Naive B cell (primary cell): Measurements from ENCODE around the gene OPN4. TPM values are rescaled to one million over a fixed set of nuclear protein-coding genes. Genes with fewer than 3 reads are reported as not detected.

ENCODE experiments used
- ATAC-seq, 2 donors: fragments of 150-1000 bp; cut with Tn5 transposase; 2 replicates each; pipeline ENCODE4 v1.10.0; 2021; ENCODE audit warnings: low read depth in 2 of 2, mild to moderate bottlenecking in 2 of 2, moderate library complexity in 2 of 2
- DNase-seq: peaks from one replicate; pipeline ENCODE4 v3.0.0; 2022
- H3K27ac Mint-ChIP-seq, 6 donors: one replicate each; pipeline ENCODE4 v1.8.0; 2020 to 2022; ENCODE audit warnings: mild to moderate bottlenecking in 6 of 6, mixed read lengths in 6 of 6, moderate library complexity in 5 of 6, inconsistent platforms in 2 of 6
- H3K27me3 Mint-ChIP-seq, 3 donors: one replicate each; pipeline ENCODE4 v1.8.0; 2021 to 2022; ENCODE audit warnings: mixed read lengths in 3 of 3, mild to moderate bottlenecking in 1 of 3
- H3K36me3 Mint-ChIP-seq, 2 donors: one replicate each; pipeline ENCODE4 v1.8.0; 2020 to 2022; ENCODE audit warnings: mixed read lengths in 2 of 2, inconsistent platforms in 1 of 2, mild to moderate bottlenecking in 1 of 2
- H3K4me1 Mint-ChIP-seq, 3 donors: one replicate each; pipeline ENCODE4 v1.8.0; 2020 to 2022; ENCODE audit warnings: mixed read lengths in 3 of 3, inconsistent platforms in 1 of 3, mild to moderate bottlenecking in 1 of 3, moderate library complexity in 1 of 3
- H3K4me3 Mint-ChIP-seq, 8 donors: one replicate each; pipeline ENCODE4 v1.8.0; 2020 to 2022; ENCODE audit warnings: mild to moderate bottlenecking in 8 of 8, mixed read lengths in 8 of 8, moderate library complexity in 8 of 8, inconsistent platforms in 2 of 8
- H3K9me3 Mint-ChIP-seq, 7 donors: one replicate each; pipeline ENCODE4 v1.8.0; 2020 to 2022; ENCODE audit warnings: mixed read lengths in 7 of 7, mild to moderate bottlenecking in 5 of 7, inconsistent platforms in 2 of 7, moderate library complexity in 1 of 7
- polyA plus RNA-seq, 6 donors: library from polyadenylated mRNA; unstranded; fragments of 300-500 nt; fragmentation: Illumina TruSeq; gene quantifications; one replicate each; pipeline ENCODE4 v1.2.3, GENCODE V29; 2021; ENCODE audit warnings: low read depth in 6 of 6

Gene OPN4
- polyA plus RNA-seq, 6 donors from 2014 or later, result not detected

DNA sequence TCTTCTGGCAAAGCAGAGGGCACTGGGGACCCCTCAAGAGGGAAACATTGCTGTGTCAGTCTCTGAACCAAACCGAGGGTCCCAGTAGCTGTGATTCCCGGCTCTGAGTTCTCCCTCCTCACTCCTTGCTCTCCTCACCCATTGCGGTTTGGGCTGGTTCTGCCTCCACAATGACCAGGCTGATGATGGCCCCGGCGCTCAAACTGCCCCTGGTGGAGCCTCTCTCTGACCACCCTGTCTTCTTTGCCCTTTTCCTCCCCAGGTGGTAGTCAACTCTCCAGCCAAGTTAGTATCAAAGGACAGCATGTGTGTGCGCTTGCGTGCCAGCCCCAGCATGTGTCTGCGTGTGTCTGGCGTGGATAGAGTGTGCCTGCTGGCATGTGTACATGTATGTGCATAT lies 31.1 kb downstream of the OPN4 start:
- Mint-ChIP-seq H3K27ac (no peak overlapping the region), H3K4me1 (peaks cover 0 to 10% (median 0%) of the 10 kb centered on the region in 3 donors), H3K9me3 (no peaks in the 10 kb centered on the region)

DNA sequence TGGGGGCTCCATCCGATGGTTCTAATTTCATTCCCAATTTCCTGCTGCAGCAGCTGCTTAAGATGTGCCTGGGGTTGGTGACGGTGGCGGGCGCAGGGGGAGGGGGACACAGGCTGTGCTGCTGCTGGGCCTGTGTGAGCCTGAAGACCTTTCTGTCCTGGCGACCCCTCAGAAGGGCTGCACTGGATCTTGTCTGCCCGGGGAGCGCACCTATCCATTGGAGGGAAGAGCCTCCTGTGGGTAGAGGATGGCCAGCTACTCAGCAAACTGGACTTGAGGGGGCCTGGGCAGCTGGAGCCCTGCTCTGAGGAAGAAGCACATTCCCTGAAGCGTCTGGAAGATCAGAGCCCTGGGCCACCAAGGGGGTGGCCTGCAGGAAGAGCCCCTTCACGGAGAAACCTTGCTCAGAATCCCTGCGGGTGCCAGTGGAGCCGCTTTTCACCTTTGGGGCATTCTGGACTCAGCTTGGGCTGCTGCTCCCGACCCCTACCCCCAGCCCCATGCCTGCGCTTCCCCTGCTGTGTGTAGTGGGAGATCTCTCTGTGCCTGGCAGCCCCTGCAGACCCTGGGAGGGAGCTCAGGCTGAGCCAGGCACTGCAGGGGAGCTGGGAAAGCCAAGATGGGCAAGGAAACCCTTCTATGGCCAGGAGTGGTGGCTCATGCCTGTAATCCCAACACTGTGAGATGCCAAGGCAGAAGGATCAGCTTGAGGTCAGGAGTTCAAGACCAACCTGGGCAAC lies 31.7 kb downstream of the OPN4 start:
- no peak for DNase-seq
- Mint-ChIP-seq H3K4me3 (no peak overlapping the region), H3K4me1 (peaks cover 0 to 10% (median 0%) of the 10 kb centered on the region in 3 donors), H3K36me3 (no peaks in the 10 kb centered on the region), H3K27ac (no peak overlapping the region), H3K27me3 (peaks cover 11 to 46% (median 14%) of the 10 kb centered on the region in 3 donors), H3K9me3 (no peaks in the 10 kb centered on the region)
- no peak for ATAC-seq

More for the DNA sequence above, 31.1 kb downstream of the OPN4 start:
- ATAC-seq, result no peak
- Mint-ChIP-seq H3K27me3 (peaks cover 11 to 48% (median 14%) of the 10 kb centered on the region in 3 donors), H3K36me3 (no peaks in the 10 kb centered on the region), H3K4me3 (no peak overlapping the region)
- DNase-seq, result no peak

DNA sequence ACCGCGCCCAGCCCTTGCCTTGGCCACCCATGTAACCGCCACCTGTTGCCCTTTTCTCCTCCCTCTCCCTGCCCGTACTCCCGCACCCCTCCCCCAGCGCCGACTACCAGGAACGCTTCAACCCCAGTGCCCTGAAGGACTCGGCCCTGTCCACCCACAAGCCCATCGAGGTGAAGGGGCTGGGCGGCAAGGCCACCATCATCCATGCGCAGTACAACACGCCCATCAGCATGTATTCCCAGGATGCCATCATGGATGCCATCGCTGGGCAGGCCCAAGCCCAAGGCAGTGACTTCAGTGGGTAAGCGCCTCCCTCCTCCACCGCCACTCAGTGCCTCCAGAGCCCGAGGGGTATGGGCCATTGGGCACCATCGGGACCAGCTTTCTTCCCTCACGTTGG lies 32.6 kb downstream of the OPN4 start:
- Mint-ChIP-seq H3K9me3 (no peaks in the 10 kb centered on the region), H3K27me3 (peaks cover 11 to 41% (median 14%) of the 10 kb centered on the region in 3 donors), H3K4me1 (peaks cover 0 to 10% (median 0%) of the 10 kb centered on the region in 3 donors), H3K27ac (peak overlapping the region in 1 of 6 donors; percentile 61), H3K36me3 (no peaks in the 10 kb centered on the region), H3K4me3 (no peak overlapping the region)
- no peak for DNase-seq
- ATAC-seq, result no peak

DNA sequence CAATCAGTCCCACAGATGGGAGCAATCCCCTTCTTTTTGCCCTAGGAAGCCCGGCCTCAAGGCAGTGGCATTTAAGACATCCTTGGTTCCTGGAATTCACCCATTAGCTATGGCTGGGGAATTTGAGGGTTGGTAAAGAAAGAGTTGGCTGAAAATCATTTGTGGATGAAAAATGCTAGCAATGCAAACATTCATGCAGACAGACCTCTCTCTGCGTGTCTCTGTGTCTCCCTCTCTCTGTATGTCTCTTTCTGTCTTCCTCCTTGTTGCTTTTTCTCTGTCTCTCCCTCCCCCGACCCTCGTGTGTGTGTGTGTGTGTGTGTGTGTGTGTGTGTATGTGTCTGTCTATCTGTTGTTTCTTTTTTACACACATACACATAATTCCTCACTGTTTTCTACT lies 33.4 kb downstream of the OPN4 start:
- Mint-ChIP-seq H3K36me3 (no peaks in the 10 kb centered on the region), H3K27me3 (peaks cover 11 to 38% (median 14%) of the 10 kb centered on the region in 3 donors), H3K27ac (no peak overlapping the region), H3K4me3 (peak overlapping the region in 1 of 8 donors; percentile 53), H3K9me3 (no peaks in the 10 kb centered on the region), H3K4me1 (peaks cover 0 to 10% (median 0%) of the 10 kb centered on the region in 3 donors)
- DNase-seq (no peak), ATAC-seq (no peak)

DNA sequence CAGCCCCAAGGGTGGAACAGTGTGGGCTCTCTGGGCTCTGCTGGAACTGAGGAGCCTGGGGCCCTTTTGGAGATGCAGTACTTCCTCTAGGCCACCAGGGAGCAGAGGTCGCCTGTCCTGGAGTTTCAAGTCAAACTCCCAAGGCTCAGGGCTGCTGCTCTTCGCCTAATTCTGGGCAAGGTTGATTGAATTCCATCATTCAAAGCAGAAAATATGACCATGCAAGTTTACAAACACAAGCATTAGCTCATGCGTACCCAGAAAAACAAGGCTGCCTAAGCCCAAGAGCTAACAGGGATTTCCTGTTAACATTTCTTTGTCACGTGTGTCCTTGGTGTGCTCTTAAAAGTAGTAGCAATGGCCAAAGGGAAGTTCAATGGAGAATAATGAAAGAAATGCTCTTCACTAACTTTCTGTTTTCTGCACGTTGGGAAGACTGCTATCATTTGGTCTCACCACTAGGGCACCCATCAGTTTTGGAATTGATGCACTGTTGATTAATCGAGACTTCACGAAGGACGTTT lies 34.1 kb downstream of the OPN4 start:
- peaks cover 0 to 10% (median 0%) of the 10 kb centered on the region in 3 donors for H3K4me1 Mint-ChIP-seq
- ATAC-seq (peak; percentile 64 to 70), DNase-seq (peak; percentile 33)
- no peaks in the 10 kb centered on the region for H3K36me3 Mint-ChIP-seq
- peak overlapping the region in 2 of 8 donors; percentile 66 to 82 for H3K4me3 Mint-ChIP-seq
- H3K27ac Mint-ChIP-seq, result no peak overlapping the region
- H3K9me3 Mint-ChIP-seq, result no peaks in the 10 kb centered on the region
- H3K27me3 Mint-ChIP-seq, result peaks cover 11 to 31% (median 14%) of the 10 kb centered on the region in 3 donors

DNA sequence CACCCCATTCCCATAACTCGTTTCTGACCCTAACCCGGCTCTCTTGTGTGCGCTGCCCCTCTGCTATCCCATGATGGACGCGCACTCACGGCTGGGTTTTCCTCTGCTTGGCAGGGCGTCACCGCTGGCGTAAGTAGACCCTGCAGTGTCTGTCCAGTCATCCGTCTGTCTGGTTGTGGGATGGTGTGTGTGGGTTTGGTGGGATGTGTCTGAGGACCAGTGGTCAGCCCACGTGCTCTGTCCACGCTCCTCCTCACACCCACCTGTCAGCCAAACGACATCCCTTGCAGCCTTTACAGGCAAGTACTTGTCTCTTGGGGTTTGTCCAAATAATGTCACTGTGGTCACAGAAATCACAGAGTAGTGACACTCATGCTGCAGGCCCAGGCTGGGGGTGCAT lies 34.8 kb downstream of the OPN4 start:
- Mint-ChIP-seq H3K36me3 (no peaks in the 10 kb centered on the region), H3K27ac (no peak overlapping the region), H3K4me1 (peaks cover 0 to 10% (median 0%) of the 10 kb centered on the region in 3 donors), H3K9me3 (no peaks in the 10 kb centered on the region), H3K27me3 (peaks cover 14 to 32% (median 16%) of the 10 kb centered on the region in 3 donors), H3K4me3 (no peak overlapping the region)
- DNase-seq (no peak), ATAC-seq (no peak)

DNA sequence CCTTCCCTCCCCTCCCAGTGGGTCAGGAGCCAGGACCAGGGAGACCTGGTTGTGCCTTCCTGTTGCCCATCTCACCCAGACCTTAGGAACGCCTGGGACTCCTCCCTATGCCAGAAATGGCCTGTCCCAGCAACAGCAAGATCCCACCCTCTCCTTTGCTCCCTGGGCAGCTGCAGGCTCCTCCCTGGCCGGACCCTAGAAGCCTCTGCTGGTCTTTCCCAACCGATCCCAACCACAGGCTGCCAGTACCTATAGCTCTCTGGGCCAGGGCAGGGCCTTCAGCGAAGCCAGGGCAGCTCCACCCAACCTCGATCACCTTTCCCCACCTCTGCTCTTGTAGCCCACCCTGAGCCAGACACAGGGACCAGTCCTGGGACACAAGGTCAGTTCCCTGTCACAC lies 35.9 kb downstream of the OPN4 start:
- Mint-ChIP-seq H3K4me1 (peaks cover 0 to 10% (median 0%) of the 10 kb centered on the region in 3 donors), H3K4me3 (no peak overlapping the region), H3K27me3 (peaks cover 8 to 31% (median 21%) of the 10 kb centered on the region in 3 donors), H3K9me3 (no peaks in the 10 kb centered on the region), H3K36me3 (no peaks in the 10 kb centered on the region), H3K27ac (no peak overlapping the region)
- DNase-seq (no peak), ATAC-seq (no peak)

DNA sequence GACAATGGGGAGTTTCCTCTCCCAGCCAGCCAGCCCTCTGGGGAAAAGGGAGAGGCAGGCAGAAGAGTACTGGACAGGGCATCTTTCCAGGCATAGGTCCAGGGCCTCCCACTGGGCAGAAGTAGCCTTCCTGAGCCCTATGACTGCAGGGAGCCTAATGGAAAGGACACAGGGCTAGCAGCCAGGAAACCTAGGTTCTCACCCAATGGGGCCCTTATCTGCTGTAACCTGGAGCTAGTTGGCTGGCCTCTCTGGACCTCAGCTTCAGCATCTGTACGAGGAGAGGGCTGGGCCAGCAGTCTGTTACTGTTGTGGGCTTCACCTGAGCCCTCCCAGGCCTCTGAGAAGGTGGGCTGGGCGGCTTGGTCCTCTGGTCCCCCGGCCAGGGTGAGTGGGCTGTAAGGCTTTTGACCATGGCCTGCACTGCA lies 36.3 kb downstream of the OPN4 start:
- DNase-seq (no peak), ATAC-seq (no peak)
- Mint-ChIP-seq H3K4me1 (peaks cover 0 to 10% (median 0%) of the 10 kb centered on the region in 3 donors), H3K27me3 (peaks cover 6 to 27% (median 18%) of the 10 kb centered on the region in 3 donors), H3K4me3 (no peak overlapping the region), H3K36me3 (no peaks in the 10 kb centered on the region), H3K27ac (no peak overlapping the region), H3K9me3 (no peaks in the 10 kb centered on the region)

DNA sequence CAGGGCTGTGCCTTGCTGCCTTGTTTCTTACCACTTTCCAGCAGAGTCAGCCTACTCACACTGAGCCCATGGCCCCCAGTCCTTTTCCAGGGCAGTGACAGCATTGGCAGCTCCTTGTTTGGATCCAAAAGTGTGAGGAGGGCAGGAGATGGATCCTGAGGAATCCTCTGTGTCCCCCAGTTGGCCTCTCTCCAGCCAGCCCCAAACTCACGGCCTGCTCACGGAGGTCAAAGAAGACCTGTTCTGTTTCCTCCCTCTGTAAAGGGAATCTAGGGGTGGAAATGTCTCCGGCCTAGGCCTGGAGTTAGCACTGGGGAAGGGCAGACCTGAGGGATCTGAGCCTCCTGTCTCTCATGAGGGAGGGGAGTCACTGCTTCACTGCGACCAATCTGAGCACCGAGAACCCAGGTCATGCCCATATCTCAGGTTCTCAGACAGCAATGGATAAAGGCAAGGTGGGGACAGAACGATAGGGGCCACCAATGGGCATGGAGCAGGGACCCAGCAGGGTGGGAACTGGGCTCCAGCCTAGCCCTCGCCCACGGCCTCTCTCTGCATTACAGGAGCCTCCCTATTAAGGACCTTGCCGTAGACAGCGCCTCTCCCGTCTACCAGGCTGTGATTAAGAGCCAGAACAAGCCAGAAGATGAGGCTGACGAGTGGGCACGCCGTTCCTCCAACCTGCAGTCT lies 37.1 kb downstream of the OPN4 start:
- Mint-ChIP-seq H3K4me3 (peak overlapping the region in 1 of 8 donors; percentile 5), H3K4me1 (peaks cover 0 to 10% (median 0%) of the 10 kb centered on the region in 3 donors), H3K27ac (no peak overlapping the region), H3K9me3 (no peaks in the 10 kb centered on the region), H3K36me3 (no peaks in the 10 kb centered on the region), H3K27me3 (peaks cover 11 to 31% (median 21%) of the 10 kb centered on the region in 3 donors)
- no peak for ATAC-seq
- DNase-seq, result no peak

DNA sequence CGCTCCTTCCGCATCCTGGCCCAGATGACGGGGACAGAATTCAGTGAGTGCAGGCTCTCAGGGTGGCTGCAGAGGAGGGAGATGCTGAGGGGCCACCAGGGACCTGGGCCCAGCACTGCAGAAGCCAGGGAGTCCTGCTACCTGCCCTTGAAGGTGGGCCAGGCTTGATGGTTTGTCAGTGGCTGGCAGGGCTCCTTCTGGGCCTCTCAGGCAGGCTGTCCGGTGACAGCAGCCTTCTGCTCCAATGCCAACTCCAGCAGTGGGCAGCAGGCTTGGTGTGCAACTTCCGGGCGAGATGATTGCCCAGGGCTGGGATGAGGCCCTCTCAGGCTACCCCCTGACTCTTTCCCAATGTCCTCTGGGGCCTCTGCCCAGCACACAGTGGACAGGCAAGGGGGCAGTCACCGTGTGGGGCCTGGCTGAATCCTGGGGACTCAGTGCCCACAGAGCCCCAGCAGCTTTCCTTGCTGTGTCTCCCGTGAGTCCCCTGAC lies 37.7 kb downstream of the OPN4 start:
- DNase-seq (no peak), ATAC-seq (no peak)
- Mint-ChIP-seq H3K9me3 (no peaks in the 10 kb centered on the region), H3K36me3 (no peaks in the 10 kb centered on the region), H3K27me3 (peaks cover 15 to 28% (median 21%) of the 10 kb centered on the region in 3 donors), H3K4me1 (peaks cover 0 to 10% (median 0%) of the 10 kb centered on the region in 3 donors), H3K27ac (no peak overlapping the region), H3K4me3 (no peak overlapping the region)

DNA sequence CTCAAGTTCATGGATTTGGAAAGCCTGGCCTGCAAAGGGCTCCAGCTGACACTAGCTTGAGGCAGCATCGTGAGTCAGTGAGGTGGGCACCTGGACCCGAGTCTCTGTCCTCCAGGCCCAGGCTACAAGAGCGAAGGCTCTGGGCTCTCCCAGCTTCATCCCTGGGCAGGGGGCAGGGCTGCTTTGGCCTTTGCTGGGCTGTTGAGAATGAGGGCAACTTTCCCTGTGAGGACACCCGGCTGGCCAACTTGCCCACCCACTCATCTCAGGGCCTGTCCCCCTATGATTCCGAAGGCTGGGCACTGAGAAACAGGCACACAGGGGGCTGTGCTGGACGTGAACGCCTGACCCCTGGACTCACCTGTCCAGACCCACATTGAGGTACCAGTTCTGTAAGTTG lies 38.3 kb downstream of the OPN4 start:
- no peak for ATAC-seq
- Mint-ChIP-seq H3K27ac (no peak overlapping the region), H3K4me3 (no peak overlapping the region), H3K36me3 (no peaks in the 10 kb centered on the region), H3K27me3 (peaks cover 15 to 26% (median 21%) of the 10 kb centered on the region in 3 donors), H3K4me1 (peaks cover 0 to 10% (median 0%) of the 10 kb centered on the region in 3 donors), H3K9me3 (no peaks in the 10 kb centered on the region)
- no peak for DNase-seq

DNA sequence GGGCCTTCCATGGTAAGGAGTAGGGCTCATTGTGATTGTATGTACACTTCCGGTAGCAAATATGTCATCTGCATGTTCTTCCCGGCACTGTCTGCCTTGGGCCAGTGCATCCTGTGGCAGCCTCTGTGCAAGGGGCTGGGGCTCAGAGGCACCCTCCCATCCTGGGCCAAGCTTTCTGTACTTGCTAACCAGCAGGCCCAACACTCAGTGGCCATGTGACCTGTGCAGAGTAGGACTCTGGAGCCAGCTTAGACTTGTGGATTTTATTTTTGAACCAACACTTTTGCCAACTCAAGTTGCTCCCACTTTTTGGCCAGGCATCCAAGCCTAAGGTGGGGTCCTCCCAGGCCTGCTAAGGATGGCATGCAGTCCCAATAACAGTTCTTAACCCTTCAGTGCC lies 38.9 kb downstream of the OPN4 start:
- Mint-ChIP-seq H3K27ac (peak overlapping the region in 1 of 6 donors; percentile 63), H3K27me3 (peaks cover 15 to 26% (median 21%) of the 10 kb centered on the region in 3 donors), H3K9me3 (no peaks in the 10 kb centered on the region), H3K4me3 (no peak overlapping the region), H3K4me1 (peaks cover 0 to 10% (median 0%) of the 10 kb centered on the region in 3 donors), H3K36me3 (no peaks in the 10 kb centered on the region)
- DNase-seq, result no peak
- no peak for ATAC-seq

DNA sequence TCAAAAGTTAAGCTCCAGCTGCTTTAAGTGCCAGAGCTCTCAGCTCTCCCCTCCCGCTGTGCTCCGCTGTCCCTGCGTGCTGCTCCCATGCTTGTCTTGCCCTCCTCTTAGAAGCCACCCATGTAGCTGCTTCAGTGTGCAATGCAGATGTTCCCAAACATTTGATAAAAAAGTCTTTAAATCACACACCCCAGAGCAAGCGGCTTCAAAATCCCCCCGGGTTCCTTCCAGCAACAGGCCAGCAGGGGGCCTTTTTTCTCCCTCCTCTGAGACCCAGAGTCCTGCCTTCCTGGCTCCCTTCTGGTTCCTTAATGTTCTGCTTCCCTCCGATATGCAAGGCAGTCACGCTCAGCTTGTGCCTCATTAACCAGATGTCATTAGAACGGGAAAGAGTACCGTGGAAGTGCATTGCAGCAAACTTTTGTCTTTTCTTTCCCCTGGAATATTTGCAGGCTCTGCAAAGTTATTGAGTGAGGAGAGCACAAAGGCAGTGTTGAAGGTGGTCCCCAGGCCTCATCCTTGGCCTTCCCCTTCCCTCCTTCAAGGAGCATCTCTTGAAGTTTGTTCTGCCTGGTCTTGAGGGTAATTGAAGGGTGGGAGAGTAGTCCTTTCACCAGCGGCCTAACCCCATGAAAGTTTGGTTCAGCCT lies 39.5 kb downstream of the OPN4 start:
- ATAC-seq, result peak in 1 of 2 donors; percentile 47

More for the DNA sequence above, 39.5 kb downstream of the OPN4 start:
- DNase-seq, result no peak
- Mint-ChIP-seq H3K4me3 (no peak overlapping the region), H3K4me1 (peaks cover 0 to 4% (median 0%) of the 10 kb centered on the region in 3 donors), H3K9me3 (no peaks in the 10 kb centered on the region), H3K36me3 (no peaks in the 10 kb centered on the region), H3K27ac (no peak overlapping the region), H3K27me3 (peaks cover 15 to 26% (median 17%) of the 10 kb centered on the region in 3 donors)
